Peyer's patch (tissue), 4 donors: Measurements from ENCODE around the gene ADAMTS2.

Source experiments
- POLR2A ChIP-seq, 2 donors: fragments of 450-650 bp; IDR thresholded peaks; one replicate each; pipeline ENCODE4 v1.5.1; 2017; ENCODE audit warnings: antibody characterized with exemption in 2 of 2, mild to moderate bottlenecking in 2 of 2, moderate library complexity in 2 of 2
- TF ChIP-seq, protein P1 (sequence below), 6 experiments: fragments of 450-650 bp in 4 of 6; fragments of 200-600 bp in 2 of 6; sonication (generic) in 1 of 6; IDR thresholded peaks; one replicate each; pipeline ENCODE4 v1.5.1; 2017 to 2019; ENCODE audit warnings: antibody characterized with exemption in 6 of 6, mild to moderate bottlenecking in 3 of 6, moderate library complexity in 1 of 6

GRCh38 chr5:179124273-179124852 is 220.9 kb downstream of the ADAMTS2 start:
- TF ChIP-seq, protein P1, sequence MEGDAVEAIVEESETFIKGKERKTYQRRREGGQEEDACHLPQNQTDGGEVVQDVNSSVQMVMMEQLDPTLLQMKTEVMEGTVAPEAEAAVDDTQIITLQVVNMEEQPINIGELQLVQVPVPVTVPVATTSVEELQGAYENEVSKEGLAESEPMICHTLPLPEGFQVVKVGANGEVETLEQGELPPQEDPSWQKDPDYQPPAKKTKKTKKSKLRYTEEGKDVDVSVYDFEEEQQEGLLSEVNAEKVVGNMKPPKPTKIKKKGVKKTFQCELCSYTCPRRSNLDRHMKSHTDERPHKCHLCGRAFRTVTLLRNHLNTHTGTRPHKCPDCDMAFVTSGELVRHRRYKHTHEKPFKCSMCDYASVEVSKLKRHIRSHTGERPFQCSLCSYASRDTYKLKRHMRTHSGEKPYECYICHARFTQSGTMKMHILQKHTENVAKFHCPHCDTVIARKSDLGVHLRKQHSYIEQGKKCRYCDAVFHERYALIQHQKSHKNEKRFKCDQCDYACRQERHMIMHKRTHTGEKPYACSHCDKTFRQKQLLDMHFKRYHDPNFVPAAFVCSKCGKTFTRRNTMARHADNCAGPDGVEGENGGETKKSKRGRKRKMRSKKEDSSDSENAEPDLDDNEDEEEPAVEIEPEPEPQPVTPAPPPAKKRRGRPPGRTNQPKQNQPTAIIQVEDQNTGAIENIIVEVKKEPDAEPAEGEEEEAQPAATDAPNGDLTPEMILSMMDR (IDR thresholded peaks at IDR 0.05): no peak
- TF ChIP-seq POLR2A (IDR thresholded peaks at IDR 0.05): no peak
